Sciatic nerve (tissue), 2 donors: ENCODE measurements around the gene ZDHHC14. TPM values are rescaled to one million over a fixed set of nuclear protein-coding genes. Genes with fewer than 3 reads are reported as not detected.

Experiments used
- ATAC-seq: fragments of 200-7000 bp; cut with Tn5 transposase; one replicate; pipeline ENCODE4 v1.9.1; 2020; ENCODE audit warnings: mild to moderate bottlenecking, moderate library complexity
- DNase-seq: peaks from one replicate; pipeline ENCODE4 v3.0.0-alpha.2; 2020; ENCODE audit warnings: low spot score
- intact Hi-C: fragments of 100-400 bp; cut with DNase I; formaldehyde crosslinking; loops from one replicate; pipeline ENCODE4 v1.14.2; 2022
- total RNA-seq: library from RNA; stranded (reverse); fragmentation: NEBNext Ultra II Directional; extraction: Animal tissue kit (Norgen Biotek cat#: 25700); gene quantifications from one replicate; pipeline ENCODE4 v1.2.1, GENCODE V29; 2021
- donor health status: DM: no; HTN: no; CAD: no.
- donor health status: DM: no; HTN: no; CAD: no.

ZDHHC14 gene
- total RNA-seq, 1 donor from 2014 or later: 19.1 TPM

DNA sequence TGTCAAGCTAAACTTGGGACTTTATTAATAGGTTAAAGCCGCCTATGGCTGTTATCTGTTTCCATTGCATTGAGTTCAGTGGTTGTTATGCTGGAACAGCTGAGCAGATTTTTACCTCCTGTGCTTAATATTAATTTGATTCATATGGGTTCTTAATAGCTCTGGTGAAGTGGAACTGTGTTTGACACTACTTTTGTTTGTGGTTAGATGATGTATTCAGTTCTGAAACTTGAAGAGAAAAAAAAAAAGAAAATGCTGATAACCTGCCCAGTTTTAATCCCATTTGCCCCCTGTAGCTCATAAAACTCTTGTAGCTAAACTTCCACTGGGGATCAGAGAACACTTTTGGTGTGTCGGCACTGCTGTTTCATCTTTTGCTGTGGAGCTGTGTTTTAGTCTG is 117.8 kb downstream of the ZDHHC14 start:
- DNase-seq: no peak
- intact Hi-C loops: no loop called here
- ATAC-seq: no peak

DNA sequence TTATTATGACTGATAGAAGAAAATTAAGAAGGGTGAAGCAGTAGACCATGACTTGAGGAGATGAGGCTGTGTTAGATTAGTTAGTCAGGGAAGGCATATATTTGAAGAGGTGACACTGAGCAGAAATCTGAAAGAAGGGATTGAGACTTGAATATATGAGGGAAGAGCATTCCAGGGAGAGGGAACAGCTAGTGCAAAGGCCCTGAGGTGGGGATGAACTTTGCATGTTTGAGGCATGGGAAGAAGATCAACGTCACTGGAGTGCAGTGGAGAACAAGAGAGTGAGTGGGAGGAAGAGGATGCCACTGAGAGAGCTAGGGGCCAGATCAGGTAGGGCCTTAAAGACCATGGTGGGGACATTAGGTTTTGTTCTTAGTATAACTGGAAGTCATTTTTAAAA is 119.0 kb downstream of the ZDHHC14 start:
- ATAC-seq: no peak
- DNase-seq: no peak
- intact Hi-C loops: no loop called here

DNA sequence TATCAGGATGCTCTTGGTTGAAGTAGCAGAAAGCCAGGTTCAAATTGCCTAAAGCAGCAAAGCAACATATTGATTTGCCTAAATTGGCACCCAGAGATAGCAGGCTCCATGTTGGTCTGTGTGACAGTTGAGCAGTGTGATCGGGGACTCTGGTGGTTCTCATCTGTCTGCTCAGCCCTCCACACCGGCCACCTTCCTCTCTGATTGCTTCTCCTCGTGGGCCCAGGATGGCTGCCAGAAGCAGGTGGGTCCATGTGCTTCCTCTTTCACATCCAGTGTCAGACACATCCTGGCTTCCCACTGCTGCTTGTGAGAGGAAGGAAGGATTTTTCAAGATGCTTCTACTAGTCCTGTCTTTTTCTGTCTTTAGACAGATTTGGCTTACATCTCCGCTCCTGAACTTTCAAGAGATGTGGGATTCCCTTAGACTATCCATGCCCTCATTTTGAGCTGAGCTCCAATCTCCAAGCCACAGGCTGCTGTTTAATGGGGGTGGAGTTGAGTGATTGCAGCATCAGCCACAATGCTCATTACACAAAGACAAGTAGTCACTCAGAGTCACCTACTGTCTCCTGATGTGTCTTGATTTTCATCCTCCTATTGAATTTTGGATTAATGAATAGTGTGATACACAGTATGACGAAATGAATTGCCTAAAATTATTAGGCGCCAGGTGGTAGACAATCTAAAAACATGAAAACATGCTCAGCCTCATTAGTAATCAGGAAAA is 122.2 kb downstream of the ZDHHC14 start:
- ATAC-seq: no peak
- intact Hi-C loops: no loop called here
- no peak for DNase-seq

DNA sequence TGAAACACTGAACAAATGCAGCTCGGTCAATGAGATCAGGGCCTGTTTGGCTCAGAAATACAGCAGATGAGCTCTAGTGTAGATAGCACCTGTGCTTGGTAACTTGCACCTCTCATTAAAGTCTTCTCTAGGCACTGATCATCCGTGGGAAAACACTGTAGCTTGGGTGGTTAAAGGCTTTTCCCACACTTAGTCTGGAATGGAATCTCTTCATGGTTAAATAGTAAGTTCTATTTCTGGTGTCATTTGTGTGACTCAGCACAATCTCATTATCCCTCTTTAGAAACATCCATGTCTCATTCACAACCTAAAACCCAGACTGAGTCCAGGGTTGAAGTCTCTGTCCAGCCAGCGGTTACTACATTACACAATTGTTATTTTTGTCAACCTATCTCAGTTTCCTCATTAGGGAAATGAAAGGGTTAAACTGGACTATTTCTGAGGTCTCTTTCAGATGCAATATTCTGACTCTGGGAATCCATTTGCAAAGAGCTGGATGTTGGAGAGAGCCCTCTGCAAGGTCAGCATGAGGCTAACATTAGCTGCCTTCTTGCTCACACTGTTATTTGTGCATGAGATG is 125.0 kb downstream of the ZDHHC14 start:
- no peak for DNase-seq
- ATAC-seq: no peak
- intact Hi-C loops: no loop called here

DNA sequence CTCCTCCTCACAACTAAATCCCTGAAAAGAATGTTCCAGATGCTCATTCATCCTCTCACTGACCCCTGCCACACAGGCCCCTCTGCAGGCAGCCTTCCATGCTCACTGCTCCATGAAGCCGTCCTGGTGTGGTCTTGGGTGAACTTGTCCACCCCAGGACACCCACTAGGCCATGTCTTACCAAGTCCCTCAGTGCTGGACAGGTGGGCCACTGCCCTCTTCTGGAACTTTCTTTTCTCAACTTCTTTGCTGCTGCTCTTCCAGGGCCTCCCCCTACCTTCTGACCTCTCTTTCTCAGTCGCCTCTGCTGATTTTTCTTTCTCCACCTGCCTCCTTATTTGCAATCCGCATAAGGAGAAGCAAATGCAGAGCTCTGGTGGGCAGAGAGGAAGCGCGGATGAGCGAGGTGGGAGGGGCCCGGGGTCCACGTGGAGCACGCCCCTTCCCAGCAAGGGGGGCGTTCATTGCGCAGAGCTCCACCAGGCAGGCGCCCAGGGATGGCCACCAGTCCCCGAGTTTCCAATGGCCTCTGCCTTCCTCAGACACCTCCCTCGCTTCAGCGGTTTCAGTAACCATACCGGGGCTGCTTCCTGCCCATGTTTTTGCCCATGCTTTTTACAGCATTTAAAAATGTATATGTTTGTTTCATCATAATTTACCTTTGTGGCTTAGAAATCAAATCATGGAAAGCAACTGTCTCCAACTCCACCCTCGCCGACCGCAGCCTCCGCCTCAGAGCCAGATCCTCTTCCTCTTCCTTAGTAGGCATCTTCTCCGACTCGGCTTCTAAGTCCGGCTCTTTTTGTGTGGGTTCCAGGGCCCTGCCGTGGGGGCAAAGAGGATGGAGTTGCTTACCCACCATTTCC is 129.6 kb downstream of the ZDHHC14 start:
- no peak for DNase-seq
- ATAC-seq: no peak
- intact Hi-C loops: no loop called here

DNA sequence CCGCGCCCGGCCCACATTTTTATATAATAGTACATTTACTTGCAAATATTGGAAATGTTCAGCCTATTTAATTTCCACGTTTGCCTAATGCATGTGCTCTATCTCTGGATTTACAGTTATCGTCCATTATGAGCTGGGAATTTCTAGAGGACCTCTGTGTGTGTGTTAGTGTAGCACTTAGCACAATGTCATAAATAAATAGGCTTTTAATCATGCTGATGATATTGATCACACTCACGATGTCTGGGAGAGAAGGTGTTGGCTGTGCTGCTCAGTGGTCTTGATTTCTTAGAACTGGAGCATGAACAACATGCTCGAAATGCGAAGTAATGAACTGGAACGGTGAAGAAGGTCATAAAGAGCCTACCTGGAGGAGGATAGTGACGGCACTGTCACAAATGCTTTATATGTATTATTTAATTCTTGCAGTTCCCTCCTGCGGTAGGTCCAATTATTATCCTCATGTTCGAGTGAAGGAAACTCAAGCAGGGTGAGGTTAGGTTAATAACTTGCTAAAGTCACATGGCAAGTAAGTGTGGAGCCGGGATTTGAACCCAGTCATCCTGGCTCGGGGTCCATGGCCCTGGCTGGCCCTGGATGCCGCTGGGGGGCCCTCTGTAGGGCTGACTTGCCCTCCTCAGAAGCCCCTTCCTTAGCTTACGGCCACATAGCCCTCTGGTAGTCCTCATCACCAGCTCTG is 130.8 kb downstream of the ZDHHC14 start:
- DNase-seq (no peak), ATAC-seq (no peak)
- intact Hi-C loops: no loop called here

DNA sequence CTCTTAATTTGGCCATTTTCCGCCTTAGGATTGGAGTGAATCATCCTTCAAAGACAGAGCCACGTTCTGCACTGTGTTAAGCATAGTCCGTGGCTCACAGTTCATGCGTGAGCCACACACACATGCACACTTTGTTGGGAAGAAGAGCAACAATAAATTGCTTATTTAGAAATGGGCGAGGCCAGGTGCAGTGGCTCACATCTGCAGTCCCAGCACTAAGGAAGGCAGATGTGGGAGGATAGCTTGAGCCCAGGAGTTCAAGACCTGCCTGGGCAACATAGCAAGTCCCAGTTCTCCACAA is 131.3 kb downstream of the ZDHHC14 start:
- DNase-seq (no peak), ATAC-seq (no peak)
- intact Hi-C loops: no loop called here

DNA sequence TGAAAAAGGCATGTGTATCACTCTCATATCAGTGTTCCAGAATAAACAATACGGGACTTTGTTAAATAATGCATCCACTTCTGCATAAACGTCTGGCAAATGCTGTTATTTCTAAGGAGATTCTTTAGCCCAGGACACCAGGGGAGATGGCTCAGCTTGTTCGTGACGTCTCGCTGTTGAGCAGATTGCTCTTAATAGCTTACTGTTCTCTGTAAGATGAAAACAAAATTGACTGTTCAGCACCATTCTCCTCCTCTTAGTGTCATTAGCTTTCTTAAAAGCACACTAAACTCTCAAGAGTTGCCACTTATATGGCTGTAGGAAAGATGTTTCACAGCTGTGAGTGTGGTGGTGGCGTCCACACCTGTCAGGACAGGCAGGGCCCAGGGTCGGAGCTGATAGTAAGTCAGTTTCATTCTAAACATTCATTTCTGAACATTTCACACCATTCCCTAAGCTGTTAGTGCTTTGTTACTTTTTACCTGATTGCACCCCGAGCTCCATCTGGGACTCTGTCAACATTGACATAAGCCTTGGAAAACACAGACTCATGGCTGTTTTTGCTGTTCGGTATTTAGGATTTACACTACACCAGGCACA is 132.1 kb downstream of the ZDHHC14 start:
- intact Hi-C loops: no loop called here
- peak; percentile 48 for ATAC-seq

DNA sequence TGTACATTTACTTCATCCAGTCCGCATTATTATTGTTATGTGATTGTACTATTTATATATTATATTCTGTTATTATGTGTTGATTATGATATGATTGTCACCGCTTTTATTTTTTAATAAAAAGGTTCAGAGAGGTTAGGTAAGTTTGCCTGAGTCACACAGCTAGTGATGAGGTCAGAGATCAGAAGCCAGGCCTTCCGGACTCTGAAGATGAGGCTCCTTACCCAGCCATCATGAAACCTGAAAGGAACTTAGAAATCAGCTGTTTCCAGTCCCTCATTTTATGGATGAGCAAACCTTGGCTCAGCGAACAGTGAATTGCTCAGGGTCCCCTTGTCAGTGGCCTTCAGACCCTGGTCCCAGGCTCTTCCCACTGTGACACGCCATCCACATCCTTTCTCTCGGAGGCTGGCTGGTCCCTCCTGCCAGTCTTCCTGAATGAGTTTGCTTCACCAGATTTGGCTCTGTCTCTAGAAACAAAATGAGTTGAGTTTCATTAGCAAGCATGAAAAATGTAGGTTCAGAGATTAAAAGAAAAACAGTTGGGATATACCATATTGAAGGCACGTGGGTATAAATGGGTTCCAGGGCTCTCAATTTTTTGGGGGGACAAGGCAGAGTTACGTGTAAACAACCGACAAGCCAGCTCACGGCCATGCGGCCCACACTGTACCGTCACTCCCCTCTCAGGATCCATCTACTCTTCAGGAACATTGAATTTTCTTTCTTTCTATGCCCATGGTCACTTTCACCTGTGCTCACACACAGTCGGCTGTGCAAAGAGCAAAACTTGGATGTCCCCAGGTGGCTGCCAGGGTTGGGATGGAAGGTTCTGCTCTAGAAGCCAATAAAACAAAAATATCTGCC is 132.9 kb downstream of the ZDHHC14 start:
- ATAC-seq (no peak), DNase-seq (no peak)
- intact Hi-C loops: no loop called here

More for the DNA sequence above, 132.1 kb downstream of the ZDHHC14 start:
- DNase-seq: no peak

DNA sequence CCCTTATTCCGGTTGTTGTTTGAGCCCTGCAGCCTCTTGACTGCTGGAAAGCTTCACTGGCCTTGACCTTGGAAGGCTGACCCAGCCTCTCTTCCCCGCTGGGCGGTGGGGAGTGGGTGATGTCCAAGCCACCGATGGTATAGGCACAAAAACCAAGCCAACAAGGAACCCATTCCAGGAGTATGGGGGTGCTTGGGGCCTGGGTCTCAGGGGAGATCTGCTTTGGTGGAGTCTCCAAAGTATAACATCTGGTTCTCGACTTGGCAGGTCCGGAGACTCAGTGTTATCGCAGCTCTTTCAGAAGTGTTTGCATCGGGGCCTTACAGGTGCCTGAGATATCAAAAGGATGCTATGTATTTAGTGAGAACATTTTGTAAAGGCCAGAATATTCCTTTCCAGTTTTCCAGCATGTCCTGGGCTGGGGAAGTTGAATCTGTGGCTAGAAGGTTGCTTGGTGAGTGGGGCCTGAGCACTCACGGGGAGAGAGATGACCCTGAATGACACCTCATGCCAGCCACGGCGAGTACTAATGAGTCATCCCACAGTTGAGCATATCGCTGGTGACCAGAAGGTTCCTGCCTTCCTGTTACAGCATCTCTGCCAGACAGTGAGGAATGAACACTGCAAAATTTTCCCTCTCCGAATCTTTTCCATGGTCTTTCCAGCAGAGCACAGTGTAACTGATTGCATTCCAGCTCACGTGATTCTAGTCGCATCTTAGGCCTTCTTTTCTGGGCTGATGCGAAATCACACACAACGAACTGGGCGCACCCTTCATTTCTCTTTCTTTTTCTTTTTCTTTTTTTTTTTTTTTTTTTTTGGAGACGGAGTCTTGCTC is 133.9 kb downstream of the ZDHHC14 start:
- intact Hi-C loops: no loop called here
- DNase-seq: no peak
- no peak for ATAC-seq

DNA sequence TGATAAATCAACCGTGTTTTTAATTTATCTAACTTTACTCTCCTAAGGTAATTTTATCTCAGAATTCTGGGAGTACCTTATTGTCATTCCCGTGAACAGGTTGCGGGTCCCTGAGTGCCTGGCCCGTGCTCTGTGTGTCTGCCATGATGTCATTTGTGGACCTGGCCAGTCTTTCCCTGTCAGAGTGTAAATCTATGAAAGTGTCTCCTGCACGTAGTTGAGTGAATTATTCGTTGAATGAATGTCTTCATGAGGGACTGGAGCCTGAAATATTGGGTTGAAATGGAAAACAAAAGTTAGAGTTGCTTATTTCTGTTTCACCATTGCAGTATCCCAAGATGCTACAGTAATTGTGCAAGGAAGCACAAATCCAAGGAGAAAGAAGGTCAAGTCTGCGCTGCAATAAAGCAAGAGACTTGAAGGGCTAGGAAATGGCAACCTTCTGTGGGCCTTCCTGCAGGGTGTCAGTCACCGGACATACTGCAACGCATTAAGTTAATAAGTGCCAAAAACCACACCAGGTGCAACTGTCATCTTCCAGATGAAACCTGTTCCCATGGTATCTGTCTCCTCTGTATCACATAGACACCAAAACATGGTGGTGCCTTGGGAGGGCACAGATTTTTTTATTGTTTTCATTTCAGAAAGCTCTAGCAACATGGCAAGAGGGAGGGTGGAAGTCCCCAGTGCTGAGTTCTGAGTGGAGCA is 135.5 kb downstream of the ZDHHC14 start:
- intact Hi-C loops: no loop called here
- ATAC-seq (no peak), DNase-seq (no peak)

DNA sequence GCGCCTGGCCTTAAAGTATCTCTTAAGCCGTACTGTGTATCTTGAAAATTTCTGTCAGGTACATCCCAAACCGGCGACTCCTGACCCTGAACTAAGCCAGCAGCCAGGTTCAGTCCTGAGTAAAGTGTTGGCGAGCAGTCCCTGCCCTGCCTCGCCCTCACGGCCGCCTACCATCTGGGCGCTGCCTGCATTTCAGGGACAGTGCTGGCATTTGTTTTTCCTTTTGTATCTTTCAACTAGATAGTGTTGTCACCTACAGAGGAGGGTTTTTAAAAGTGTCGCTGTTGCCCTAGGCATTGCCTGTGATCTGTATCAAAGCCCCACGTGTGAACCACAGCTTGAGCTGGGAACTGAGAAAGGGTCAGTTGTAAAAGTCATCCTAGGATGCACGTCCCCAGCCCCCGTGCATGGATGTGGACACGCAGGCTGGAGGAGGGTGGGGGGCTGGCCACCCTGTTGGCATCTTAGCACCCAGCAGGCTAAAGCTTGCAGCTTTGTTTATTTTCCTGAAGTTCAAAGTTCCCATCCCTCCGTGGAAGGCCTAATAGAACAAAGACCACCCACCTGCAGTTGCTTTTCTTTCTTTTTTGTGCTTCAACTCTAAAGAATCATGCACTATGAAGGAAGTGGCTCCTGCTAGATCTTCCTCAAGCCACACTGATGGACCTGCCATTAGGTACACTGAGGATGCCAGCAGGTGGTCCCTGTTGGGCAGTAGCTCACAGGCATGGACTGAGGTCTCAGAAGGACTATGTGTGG is 136.8 kb downstream of the ZDHHC14 start:
- ATAC-seq: no peak
- intact Hi-C loops: no loop called here
- no peak for DNase-seq

DNA sequence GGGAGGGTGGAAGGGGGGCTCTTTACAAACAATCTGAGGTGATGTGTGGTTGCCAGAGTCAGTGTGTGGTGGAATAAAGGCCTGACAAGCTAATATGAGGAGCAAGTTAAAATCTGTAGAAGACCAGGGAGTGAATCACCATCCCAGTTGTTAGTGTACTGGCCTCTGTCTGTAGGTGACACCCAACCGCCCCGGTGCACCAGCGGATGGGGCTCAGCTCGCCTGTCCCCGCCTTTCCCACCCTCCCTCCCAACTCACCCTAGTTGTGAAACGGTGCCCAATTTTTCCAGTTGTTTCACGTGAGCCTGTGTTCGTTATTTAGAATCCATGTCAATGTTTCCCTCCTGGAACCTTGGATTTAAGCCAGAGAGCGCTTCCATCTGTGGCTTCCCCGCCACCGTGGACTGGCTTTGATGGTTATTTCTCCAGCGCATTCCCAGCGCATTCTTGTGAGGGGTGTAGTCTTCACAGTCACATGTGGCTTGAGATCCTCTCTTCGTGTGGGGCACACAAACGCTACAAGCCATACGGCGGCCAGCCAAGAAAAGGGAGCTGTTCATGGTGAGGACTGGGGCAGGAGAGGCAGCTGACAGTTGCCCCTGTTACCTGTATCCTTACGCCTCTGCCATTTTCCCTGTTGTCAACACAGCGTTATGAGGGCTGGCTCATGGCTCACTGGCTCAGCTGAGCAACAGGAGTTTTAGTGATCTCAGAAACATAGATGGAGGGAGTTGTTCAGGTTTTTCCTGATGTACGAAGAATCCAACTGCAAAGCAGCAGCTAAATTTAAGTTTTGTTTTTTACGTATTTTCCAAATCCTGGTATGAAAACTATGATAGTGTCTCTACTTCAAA is 137.6 kb downstream of the ZDHHC14 start:
- intact Hi-C loops: no loop called here
- ATAC-seq (peak; percentile 79), DNase-seq (no peak)

DNA sequence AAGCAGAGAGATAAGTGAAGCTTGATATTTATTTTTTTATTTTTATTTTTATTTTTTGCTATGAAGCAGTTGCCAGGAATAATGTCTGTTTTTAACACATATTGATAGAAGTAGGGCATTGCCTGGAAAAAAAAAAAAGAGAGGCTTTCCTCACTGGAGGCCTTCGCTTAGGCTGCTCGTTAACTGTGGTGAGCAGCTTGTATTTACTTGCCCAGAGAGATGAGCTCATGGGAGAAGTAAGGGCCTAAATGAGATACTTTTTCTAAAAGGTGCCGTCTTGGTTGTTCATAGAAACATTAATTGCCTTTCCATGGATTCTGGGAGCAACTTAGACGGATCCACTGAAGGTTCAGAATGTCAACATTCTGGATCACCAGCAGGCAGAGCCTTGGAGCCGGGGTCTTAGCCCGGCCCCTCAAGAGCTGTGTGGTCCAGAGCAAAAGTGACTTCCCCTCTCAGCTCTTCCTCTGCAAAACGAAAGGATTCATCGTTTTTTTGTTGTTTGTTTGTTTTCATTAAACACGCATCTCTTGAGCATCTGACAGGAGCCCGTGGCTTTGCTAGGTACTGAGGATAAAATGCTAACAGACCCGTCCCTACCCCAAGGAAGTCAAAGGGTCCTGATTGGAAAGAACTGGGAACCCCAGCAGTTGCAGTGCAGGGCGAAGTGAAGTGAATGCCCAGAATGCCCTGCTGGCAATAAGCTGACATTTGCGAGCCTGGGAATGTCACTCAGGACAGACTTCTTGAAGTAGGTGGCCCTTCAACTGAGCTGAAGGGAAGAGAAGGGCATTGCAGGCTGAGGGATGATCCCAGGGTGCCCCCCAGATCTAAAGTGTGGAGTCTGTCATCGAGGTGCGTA is 138.5 kb downstream of the ZDHHC14 start:
- intact Hi-C loops: no loop called here
- no peak for ATAC-seq
- no peak for DNase-seq

DNA sequence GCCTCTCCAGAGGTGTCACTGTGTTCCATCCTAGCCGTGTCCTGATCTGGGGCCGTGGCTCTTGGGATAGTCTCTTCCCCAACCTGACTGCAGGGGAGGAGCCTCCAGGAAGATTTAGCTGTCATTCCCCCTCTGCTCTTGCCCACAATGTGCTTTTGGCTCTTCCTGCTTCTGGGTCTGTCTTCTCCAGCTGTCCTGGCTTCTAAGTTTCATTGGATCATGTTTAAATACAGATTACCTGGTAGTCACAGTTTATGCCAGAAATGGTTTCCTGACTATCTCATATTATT is 139.1 kb downstream of the ZDHHC14 start:
- DNase-seq: no peak
- ATAC-seq: no peak
- intact Hi-C loops: no loop called here
